GM10266 (cell line): ENCODE results near the gene CABP4.
"Not testable (repeated sequence)": the region's sequence is repeated elsewhere in the genome, so short reads cannot be mapped to it uniquely, and the experiment has no call there.

ENCODE experiments used
- DNase-seq: peaks from one replicate; pipeline ENCODE4 v3.0.0; 2012; ENCODE audit errors: extremely low spot score
- CTCF ChIP-seq: IDR thresholded peaks from 2 replicates; pipeline ENCODE4 v1.5.1; 2012; ENCODE audit warnings: mild to moderate bottlenecking, low read depth; ENCODE audit not compliant: control insufficient read depth, insufficient read depth; ENCODE audit errors: missing control alignments

Gene CABP4

DNA sequence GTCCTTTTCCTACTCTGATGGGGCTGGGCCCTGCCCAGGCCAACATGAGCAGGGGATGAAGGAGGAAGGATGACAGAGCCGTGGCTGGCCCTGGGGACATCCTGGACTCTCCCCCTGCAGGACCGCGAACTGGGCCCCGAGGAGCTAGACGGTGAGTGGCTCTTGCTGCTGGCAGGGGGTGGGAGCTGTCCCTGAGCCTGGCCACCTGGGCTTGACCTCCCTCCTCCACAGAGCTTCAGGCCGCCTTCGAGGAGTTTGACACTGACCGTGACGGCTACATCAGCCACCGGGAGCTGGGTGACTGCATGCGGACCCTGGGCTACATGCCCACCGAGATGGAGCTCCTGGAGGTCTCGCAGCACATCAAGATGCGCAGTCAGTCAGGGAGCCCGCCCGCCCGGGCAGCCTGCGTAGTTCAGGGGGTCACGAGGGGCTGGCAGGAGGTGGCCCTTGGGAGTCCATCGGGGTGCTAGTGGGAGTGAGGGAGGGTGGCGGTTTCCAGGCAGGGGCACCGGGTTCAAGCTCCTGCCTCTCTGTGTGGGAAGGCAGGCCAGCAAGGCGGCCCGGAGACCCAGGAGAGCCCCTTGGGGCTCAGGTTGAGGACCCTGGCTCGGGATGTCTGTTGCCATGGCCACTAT is 1.0 kb downstream of the CABP4 start:
- no peak for DNase-seq

GRCh38 chr11:67457453-67457852 is 2.3 kb downstream of the CABP4 start:
- DNase-seq: no peak
- TF ChIP-seq CTCF: no peak

More for the DNA sequence above, 1.0 kb downstream of the CABP4 start:
- TF ChIP-seq CTCF: no peak

DNA sequence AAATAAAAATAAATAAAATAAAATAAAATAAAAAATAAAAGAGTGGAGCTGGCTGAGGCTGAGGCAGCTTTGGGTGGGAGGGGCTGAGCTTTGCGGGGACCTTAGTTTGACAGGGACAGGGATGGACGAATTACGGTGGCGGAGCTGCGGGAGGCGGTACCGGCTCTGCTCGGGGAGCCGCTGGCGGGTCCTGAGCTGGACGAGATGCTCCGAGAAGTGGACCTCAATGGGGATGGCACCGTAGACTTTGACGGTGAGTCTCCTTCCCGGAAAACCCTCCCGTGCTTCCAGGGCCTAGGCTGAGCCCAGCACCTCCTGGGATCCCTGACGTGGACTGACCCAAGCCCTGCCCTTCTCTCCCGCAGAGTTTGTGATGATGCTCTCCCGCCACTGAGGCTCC is 3.1 kb downstream of the CABP4 start:
- no peak for DNase-seq
- no peak for TF ChIP-seq CTCF

DNA sequence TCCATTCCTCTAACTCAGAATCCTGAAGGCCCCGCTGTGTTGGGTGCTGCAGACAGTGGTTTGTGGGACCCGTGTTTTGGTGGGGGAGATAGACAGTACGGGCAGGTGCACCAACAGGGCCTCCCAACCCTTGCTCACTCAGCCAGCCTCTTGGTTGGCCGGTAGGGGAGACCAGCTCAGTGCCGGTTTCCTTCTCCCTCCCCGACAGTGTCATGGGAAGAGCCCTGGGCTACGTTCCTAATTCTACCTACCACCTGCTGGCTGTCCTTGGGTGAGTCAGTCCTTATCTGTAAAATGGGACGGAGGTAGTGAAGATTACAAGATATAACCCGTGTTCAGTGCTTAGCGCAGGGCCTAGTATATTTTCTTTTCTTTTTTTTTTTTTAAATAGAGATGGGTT is 8.0 kb downstream of the CABP4 start:
- no peak for DNase-seq
- TF ChIP-seq CTCF: no peak

DNA sequence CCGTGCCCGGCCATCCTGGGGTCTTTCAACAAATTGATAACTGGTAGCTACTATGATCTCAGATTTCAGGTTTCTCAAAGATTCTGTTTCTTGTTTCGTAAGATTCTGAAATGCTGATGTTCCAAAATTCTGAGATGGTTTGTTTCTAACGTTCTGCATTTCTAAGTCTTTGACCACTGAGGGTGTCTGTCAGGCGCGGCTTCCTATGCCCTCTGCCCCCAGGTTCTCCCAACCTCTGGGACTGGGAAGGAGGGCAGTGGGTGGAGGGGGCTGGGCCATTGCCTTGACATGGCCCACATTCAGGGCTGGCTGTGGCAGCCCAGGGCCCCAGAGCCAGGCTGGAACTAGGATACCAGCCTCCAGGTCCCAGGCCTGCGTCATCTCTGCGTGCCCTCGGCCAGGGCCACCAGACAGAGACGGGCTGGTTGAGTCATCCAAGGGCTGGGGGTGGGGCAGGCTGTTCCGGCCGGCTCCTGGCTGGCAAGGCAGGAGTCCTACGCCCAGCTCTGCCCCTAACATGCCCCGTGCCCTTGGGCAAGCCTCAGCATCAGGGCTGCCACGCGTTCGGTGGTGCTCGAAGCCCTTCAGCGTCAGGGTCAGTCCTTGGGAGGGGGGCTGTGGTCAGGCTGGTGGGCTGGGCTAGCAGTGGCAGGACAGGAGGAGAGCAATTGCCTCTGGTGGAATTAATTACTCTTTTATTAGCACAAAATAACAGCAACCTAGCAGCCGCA is 8.7 kb downstream of the CABP4 start:
- no peak for DNase-seq
- TF ChIP-seq CTCF: no peak

- TF ChIP-seq CTCF: no peak
- DNase-seq: peak; percentile 96
These were observed 9.4 kb downstream of the CABP4 start for GRCh38 chr11:67464411-67465188.

DNA sequence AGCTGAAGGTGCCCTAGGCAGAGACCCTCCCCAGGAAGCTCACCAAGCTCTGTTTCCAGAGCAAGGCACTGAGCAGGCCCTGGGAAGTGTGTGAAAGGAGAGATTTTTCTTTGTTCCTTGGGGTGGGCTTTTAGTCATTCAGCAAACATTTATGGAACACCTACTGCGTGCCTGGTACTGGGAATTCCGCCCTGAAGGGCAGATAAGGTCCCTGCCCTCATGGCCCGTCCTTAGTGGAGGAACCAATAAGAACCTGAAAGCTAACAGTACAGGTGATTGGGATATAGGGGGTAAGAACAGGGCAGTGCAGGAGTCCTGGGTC is 10.0 kb downstream of the CABP4 start:
- no peak for DNase-seq
- no peak for TF ChIP-seq CTCF

DNA sequence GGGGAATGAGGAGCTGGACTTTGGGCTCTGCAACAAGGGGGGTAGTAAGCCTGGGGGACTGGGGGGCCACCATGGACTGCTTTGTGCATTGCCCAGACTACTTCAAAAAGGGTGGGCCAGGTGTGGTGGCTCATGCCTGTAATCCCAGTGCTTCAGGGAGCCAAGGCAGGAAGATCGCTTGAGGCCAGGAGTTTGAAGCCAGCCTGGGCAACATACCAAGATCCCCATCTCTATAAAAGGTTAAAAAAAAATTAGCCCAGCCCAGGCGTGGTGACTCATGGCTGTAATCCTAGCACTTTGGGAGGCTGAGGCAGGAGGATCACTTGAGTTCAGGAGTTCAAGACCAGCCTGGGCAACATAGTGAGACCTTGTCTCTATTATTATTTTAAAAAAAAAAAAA is 10.4 kb downstream of the CABP4 start:
- DNase-seq: not testable (repeated sequence)
